Measurements from ENCODE around the gene XYLT1. TPM values are rescaled to one million over a fixed set of nuclear protein-coding genes. Genes with fewer than 3 reads are reported as not detected.

XYLT1 gene
- total RNA-seq, 2 donors from 2014 or later: 26.4 to 41.9 TPM

DNA sequence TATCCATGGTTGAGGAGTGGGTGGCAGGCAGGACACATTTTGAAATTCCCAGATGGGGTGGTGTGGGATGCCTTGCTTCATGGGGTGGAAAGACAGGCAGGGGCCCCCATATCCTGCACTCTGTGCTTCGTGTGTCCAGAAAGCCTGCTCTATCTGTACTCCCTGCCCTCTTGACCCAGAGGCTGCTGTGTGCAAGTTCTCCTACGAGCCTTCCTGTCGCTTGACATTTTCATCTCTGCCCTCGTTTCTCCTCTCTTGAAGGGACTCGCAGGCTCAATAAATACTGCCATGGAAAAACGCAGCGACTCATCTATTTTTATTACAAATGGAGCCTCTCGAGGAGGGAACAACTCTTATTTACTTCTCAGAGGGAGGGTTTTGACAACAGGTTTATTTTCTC lies 254.8 kb downstream of the XYLT1 start:
- no peaks in the 10 kb centered on the region for H3K27me3 Mint-ChIP-seq
- H3K36me3 Mint-ChIP-seq: peaks cover 7% of the 10 kb centered on the region
- H3K4me1 Mint-ChIP-seq (ENCODE audit: low read depth in 2 of 2): peaks cover 11 to 26% of the 10 kb centered on the region in 2 donors
- no peak overlapping the region for H3K4me3 Mint-ChIP-seq
- DNase-seq (ENCODE audit: low spot score) (no peak), ATAC-seq (no peak)
- no peaks in the 10 kb centered on the region for H3K9me3 Mint-ChIP-seq
- H3K27ac Mint-ChIP-seq: no peak overlapping the region

DNA sequence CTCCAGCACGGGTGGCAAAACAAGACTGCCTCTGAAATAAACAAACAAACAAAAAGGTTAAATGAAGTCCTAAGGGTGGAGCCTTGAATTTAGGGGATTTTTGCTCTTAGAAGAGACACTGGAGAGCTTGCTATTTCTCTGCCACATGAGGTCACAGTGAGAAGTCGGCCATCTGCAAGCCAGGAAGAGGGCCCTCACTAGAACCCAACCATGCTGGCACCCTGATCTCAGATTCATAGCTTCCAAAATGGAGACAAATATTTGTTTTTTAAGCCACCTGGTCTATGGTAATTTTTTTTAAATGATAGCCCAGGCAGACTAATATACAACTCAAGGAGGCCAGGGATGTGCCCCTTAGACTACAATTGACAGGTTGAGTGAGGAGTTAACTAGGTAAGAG lies 255.5 kb downstream of the XYLT1 start:
- ATAC-seq (no peak), DNase-seq (ENCODE audit: low spot score) (no peak)
- Mint-ChIP-seq H3K27ac (no peak overlapping the region), H3K27me3 (no peaks in the 10 kb centered on the region), H3K9me3 (no peaks in the 10 kb centered on the region), H3K36me3 (peaks cover 7% of the 10 kb centered on the region), H3K4me3 (no peak overlapping the region), H3K4me1 (ENCODE audit: low read depth in 2 of 2) (peaks cover 11 to 22% of the 10 kb centered on the region in 2 donors)

DNA sequence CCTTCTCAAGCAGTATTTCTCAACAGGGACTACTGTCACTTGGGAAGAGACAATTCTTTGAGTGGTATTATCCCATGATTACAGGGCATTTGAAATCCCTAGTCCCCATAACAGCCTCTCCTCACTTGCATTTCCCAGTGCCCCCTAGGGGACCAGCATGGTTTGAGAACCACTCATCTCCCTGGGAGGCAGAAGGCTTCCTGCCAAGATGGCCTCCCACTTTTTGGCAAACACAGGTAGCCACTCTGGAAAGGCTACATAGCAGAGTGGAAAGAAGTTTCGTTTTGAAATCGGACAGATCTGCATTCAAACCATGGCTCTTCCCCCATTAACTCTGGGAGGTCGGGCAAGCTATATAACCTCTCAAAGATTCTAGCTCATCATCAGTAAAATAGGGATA lies 256.8 kb downstream of the XYLT1 start:
- H3K4me1 Mint-ChIP-seq (ENCODE audit: low read depth in 2 of 2): peaks cover 11 to 26% of the 10 kb centered on the region in 2 donors
- H3K9me3 Mint-ChIP-seq: no peaks in the 10 kb centered on the region
- peaks cover 7% of the 10 kb centered on the region for H3K36me3 Mint-ChIP-seq
- H3K27ac Mint-ChIP-seq: peak overlapping the region in 1 of 2 donors; percentile 76
- DNase-seq (ENCODE audit: low spot score): no peak
- H3K27me3 Mint-ChIP-seq: no peaks in the 10 kb centered on the region
- H3K4me3 Mint-ChIP-seq: no peak overlapping the region
- ATAC-seq: no peak

DNA sequence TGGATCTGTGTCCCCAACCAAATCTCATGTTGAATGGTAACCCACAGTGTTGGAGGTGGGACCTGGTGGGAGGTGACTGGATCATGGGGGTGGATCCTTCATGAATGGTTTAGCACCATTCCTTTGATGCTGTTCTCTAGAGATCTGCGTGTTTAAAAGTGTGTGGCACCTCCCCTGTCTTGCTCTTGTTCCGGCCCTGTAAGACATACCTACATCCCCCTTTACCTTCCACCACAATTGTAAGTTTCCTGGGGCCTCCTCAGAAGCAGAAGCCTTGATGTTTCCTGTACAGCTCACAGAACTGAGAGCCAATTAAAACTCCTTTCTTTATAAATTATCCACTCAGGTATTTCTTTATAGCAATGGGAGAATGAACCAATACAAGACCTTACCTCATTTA lies 257.7 kb downstream of the XYLT1 start:
- DNase-seq (ENCODE audit: low spot score) (no peak), ATAC-seq (no peak)
- peaks cover 11 to 25% of the 10 kb centered on the region in 2 donors for H3K4me1 Mint-ChIP-seq (ENCODE audit: low read depth in 2 of 2)
- no peak overlapping the region for H3K4me3 Mint-ChIP-seq
- H3K27ac Mint-ChIP-seq: peak overlapping the region in 1 of 2 donors; percentile 76
- peaks cover 7% of the 10 kb centered on the region for H3K36me3 Mint-ChIP-seq
- no peaks in the 10 kb centered on the region for H3K27me3 Mint-ChIP-seq
- H3K9me3 Mint-ChIP-seq: no peaks in the 10 kb centered on the region

DNA sequence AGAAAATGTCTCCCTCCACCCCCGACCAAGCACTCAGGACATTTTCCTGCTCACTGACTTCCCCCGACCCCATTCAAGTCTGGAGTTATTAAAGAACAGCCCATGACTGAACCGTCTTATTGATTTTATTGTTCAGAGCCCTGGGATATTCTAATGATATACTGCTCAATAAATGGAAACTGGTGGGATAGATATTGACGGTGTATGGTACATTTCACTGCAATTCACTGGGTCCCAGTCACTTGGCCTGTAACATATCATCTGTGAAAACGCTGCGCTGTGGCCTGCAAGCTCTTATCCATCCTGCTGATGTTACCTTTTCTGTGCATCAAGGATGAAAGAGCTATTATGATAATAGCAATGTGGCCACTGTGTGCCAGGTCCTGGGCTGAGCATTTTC lies 258.2 kb downstream of the XYLT1 start:
- Mint-ChIP-seq H3K4me1 (ENCODE audit: low read depth in 2 of 2) (peaks cover 11 to 23% of the 10 kb centered on the region in 2 donors), H3K27ac (peak overlapping the region in 1 of 2 donors; percentile 76), H3K9me3 (no peaks in the 10 kb centered on the region), H3K4me3 (no peak overlapping the region), H3K27me3 (no peaks in the 10 kb centered on the region), H3K36me3 (peaks cover 7% of the 10 kb centered on the region)
- DNase-seq (ENCODE audit: low spot score) (no peak), ATAC-seq (no peak)

DNA sequence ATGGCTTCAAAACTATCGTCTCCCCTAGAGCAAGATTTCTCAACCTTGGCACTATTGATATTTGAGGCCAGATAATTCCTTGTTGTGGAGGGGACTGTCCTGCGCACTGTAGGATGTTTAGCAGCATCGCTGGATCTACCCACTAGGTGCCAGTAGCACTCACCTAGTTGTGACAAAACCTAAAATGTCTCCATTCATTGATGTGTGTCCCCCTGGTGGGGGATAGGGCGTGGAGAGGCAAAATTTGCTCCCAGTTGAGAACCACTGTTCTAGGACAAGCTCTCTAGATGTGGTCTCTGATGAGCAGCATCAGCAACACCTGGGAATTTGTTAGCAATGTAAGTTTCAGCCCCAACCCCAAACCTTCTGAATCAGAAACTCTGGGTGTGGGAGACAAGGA lies 259.0 kb downstream of the XYLT1 start:
- H3K4me3 Mint-ChIP-seq: no peak overlapping the region
- H3K36me3 Mint-ChIP-seq: peaks cover 7% of the 10 kb centered on the region
- peak; percentile 51 to 64 for ATAC-seq
- H3K27ac Mint-ChIP-seq: no peak overlapping the region
- no peaks in the 10 kb centered on the region for H3K27me3 Mint-ChIP-seq
- DNase-seq (ENCODE audit: low spot score): no peak
- no peaks in the 10 kb centered on the region for H3K9me3 Mint-ChIP-seq
- peaks cover 11 to 20% of the 10 kb centered on the region in 2 donors for H3K4me1 Mint-ChIP-seq (ENCODE audit: low read depth in 2 of 2)

DNA sequence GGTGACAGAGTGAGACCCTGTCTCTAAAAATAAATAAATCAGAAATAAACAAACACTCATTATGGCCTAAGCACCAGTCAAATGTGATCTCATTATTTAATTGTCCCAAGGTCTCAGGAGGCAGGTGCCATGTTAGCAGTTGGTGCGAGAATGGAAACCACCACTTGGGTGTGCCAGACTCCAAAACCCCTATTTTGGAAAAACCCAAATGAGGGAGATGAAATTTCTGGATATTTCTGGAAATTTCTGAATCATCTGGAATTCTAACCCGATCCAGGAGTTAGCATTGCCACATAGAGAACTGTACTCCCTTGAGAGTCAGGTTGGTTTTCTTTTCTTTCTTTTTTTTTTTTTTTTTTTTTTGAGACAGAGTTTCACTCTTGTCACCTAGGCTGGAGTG lies 264.0 kb downstream of the XYLT1 start:
- no peaks in the 10 kb centered on the region for H3K36me3 Mint-ChIP-seq
- ATAC-seq (no peak), DNase-seq (ENCODE audit: low spot score) (no peak)
- H3K27ac Mint-ChIP-seq: no peak overlapping the region
- no peak overlapping the region for H3K4me3 Mint-ChIP-seq
- peaks cover 8 to 21% of the 10 kb centered on the region in 2 donors for H3K4me1 Mint-ChIP-seq (ENCODE audit: low read depth in 2 of 2)
- no peaks in the 10 kb centered on the region for H3K27me3 Mint-ChIP-seq
- no peaks in the 10 kb centered on the region for H3K9me3 Mint-ChIP-seq

DNA sequence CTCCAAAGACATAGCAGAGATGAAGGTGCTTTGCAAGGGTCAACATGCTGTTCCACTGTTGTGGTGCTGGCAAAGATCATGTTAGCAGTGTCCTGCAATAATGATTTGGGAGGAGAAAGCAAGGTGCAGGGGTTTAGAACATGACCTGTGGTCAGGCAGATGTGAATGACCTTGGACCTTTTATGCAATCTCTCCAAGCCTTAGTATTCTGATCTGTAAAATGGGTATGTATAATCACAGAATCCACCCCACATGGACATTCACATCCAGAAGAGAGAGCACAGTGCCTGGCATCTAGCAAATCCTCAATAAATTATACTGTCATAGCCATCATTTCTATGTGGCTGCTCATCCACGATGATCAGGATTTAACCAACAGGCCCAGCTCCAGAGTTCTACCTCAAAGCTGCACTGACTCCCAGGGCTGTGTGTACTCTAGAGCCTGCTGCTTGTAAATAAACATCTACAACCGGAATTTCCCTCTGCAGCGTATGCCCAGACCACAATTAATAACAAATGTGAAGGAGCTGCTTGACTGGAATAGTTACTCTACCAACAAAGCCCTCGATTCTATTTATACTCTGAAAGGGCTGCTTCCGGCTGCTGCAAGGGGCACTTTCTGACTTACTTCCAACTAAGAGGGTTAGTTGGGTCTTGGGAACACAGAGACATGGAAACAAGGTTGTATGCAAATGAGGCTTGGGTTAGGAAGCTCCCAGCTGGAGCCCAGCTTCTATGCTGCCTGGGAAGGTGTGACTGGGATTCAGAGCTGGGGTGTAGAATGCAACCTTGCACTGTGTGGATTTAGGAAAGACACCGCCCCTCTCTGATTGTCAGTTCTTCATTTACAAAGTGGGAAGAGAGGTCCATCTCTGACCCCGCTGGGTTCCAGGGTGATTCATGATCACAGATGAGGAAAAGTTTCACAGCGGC lies 265.2 kb downstream of the XYLT1 start:
- H3K4me1 Mint-ChIP-seq (ENCODE audit: low read depth in 2 of 2): peaks cover 8 to 20% of the 10 kb centered on the region in 2 donors
- no peak overlapping the region for H3K4me3 Mint-ChIP-seq
- no peaks in the 10 kb centered on the region for H3K36me3 Mint-ChIP-seq
- peak overlapping the region in 1 of 2 donors; percentile 40 for H3K27ac Mint-ChIP-seq
- no peaks in the 10 kb centered on the region for H3K9me3 Mint-ChIP-seq
- H3K27me3 Mint-ChIP-seq: no peaks in the 10 kb centered on the region
- ATAC-seq (no peak), DNase-seq (ENCODE audit: low spot score) (no peak)

DNA sequence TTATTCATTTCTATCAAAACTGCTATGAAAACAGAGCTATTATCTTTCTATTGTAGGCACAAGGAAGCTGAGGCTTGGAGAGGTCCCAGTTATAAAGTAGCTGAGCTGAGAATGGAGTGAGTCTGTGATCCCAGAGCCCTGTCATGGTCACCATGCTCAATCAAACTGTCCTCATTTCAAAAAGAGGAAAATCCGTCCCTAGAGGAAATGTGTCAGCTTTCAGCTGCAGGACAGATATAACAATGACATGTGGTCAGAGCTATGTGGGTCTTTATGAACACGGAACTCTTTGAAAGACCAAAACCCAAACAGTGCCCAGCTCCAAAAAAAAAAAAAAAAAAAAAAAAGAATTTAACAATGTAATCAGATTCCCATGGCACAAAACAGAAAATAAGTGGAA lies 266.1 kb downstream of the XYLT1 start:
- Mint-ChIP-seq H3K4me3 (no peak overlapping the region), H3K4me1 (ENCODE audit: low read depth in 2 of 2) (peaks cover 8 to 20% of the 10 kb centered on the region in 2 donors), H3K27ac (no peak overlapping the region), H3K9me3 (no peaks in the 10 kb centered on the region), H3K27me3 (no peaks in the 10 kb centered on the region), H3K36me3 (no peaks in the 10 kb centered on the region)
- ATAC-seq (no peak), DNase-seq (ENCODE audit: low spot score) (no peak)

DNA sequence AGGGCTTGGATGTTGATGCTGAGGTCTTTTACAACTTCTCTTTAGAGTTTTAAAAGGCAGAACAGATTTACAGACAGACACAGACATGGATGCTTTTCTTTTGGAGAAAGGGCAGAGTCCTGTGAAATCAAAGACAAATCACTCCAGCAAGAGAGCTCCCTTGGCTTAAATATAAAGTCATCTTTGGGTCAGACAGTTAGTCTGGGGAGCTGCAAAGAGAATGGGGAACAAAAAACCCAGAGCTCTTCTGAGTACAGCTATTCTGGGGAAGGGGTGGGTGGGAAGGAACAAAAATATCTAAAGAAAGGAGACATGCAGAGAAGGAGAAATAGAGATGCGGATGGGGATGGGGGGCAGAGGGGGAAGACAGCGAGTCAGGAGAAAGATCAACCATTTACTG lies 266.6 kb downstream of the XYLT1 start:
- H3K4me3 Mint-ChIP-seq: no peak overlapping the region
- peaks cover 8 to 19% of the 10 kb centered on the region in 2 donors for H3K4me1 Mint-ChIP-seq (ENCODE audit: low read depth in 2 of 2)

DNA sequence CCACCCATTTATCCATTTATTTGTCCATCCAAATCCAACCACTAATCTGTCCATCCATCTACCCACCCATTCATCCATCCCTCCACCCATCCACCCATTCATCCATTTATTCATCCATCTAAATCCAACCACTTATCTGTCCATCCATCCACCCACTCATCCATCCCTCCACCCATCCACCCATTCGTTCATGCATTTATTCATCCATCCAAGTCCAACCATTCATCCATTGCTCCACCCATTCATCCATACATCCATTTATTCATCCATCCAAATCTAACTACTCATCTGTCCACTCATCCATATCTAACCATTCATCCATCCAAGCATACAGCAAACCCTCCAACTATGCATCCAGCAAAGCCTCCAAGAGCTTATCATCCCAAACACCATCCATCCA lies 267.3 kb downstream of the XYLT1 start:
- Mint-ChIP-seq H3K36me3 (no peaks in the 10 kb centered on the region), H3K9me3 (no peaks in the 10 kb centered on the region), H3K27ac (no peak overlapping the region), H3K27me3 (no peaks in the 10 kb centered on the region), H3K4me1 (ENCODE audit: low read depth in 2 of 2) (peaks cover 8 to 16% of the 10 kb centered on the region in 2 donors), H3K4me3 (no peak overlapping the region)
- no peak for DNase-seq (ENCODE audit: low spot score)
- no peak for ATAC-seq

More for the DNA sequence above, 266.6 kb downstream of the XYLT1 start:
- DNase-seq (ENCODE audit: low spot score) (no peak), ATAC-seq (no peak)
- no peaks in the 10 kb centered on the region for H3K36me3 Mint-ChIP-seq
- no peaks in the 10 kb centered on the region for H3K27me3 Mint-ChIP-seq
- no peak overlapping the region for H3K27ac Mint-ChIP-seq
- H3K9me3 Mint-ChIP-seq: no peaks in the 10 kb centered on the region

DNA sequence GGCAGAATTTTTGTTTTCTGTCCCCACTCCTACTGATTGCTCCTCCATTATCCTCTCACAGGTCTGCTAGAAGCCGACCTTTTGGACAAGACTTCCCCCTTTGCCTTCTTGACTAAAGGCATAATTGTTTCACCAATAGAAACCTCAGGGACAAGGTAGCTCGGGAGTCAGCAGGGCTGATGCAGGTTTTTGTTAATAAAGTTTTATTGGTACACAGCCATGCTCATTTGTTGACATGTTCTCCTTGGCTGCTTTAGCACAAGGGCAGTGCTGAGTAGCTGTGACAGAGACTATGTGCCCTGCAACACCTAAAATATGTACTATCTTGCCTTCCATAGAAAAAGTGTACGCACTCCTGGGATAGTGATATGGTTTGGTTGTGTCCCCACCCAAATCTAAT lies 271.6 kb downstream of the XYLT1 start:
- peaks cover 18 to 20% of the 10 kb centered on the region in 2 donors for H3K4me1 Mint-ChIP-seq (ENCODE audit: low read depth in 2 of 2)
- peaks cover 8% of the 10 kb centered on the region for H3K36me3 Mint-ChIP-seq
- H3K4me3 Mint-ChIP-seq: no peak overlapping the region
- no peak for DNase-seq (ENCODE audit: low spot score)
- no peaks in the 10 kb centered on the region for H3K9me3 Mint-ChIP-seq
- ATAC-seq: no peak
- no peak overlapping the region for H3K27ac Mint-ChIP-seq
- no peaks in the 10 kb centered on the region for H3K27me3 Mint-ChIP-seq

DNA sequence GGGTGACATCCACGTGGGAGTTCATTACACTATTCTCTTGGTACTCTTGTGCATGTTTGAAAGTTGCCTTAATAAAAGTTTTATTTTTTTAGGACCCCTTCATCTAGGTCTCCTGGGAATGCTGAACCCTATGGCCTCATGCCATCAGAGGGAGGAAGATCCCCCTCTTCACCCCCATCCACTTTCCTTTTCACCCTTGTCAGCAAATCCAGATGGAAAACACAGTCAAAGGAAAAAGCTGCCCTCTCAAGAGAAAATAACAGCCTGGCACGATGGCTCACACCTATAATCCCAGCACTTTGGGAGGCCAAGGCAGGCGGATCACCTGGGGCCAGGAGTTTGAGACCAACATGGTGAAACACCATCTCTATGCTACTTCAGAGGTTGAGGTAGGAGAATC lies 274.2 kb downstream of the XYLT1 start:
- ATAC-seq: no peak
- H3K27me3 Mint-ChIP-seq: no peaks in the 10 kb centered on the region
- H3K4me1 Mint-ChIP-seq (ENCODE audit: low read depth in 2 of 2): peaks cover 10 to 13% of the 10 kb centered on the region in 2 donors
- no peaks in the 10 kb centered on the region for H3K9me3 Mint-ChIP-seq
- no peak overlapping the region for H3K27ac Mint-ChIP-seq
- H3K36me3 Mint-ChIP-seq: peaks cover 8% of the 10 kb centered on the region
- no peak overlapping the region for H3K4me3 Mint-ChIP-seq
- DNase-seq (ENCODE audit: low spot score): no peak

DNA sequence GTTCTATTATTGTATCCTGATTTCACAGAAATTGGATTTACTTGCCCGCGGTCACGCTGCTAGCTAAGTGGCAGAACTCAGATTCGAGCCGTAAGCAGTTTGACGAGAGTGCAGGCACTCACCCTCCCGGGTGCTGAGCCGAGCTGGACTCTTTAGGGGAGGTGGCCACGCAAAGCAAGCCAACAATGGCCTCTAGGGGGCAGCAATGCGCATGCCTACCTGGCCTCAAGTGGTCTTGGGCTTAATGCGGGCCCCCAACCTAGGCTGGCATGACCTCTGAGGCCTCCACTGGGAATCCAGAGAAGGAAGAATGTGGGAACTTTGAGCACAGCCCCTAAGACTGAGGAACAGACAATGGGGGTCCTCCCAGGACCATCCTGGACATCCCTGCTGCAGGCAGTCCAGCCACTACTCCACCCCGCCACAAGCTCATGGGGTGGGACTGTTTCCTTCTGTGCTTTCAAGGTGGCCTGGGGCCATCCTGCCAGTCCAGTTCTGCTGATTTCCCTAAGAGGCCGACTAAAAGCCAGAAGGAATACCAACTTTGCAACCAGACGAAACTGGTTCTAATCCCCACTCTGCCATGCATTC lies 276.5 kb downstream of the XYLT1 start:
- peaks cover 8% of the 10 kb centered on the region for H3K36me3 Mint-ChIP-seq
- DNase-seq (ENCODE audit: low spot score) (peak; percentile 72), ATAC-seq (peak; percentile 66 to 79)
- H3K27ac Mint-ChIP-seq: no peak overlapping the region
- peaks cover 10 to 13% of the 10 kb centered on the region in 2 donors for H3K4me1 Mint-ChIP-seq (ENCODE audit: low read depth in 2 of 2)
- no peaks in the 10 kb centered on the region for H3K9me3 Mint-ChIP-seq
- no peaks in the 10 kb centered on the region for H3K27me3 Mint-ChIP-seq
- no peak overlapping the region for H3K4me3 Mint-ChIP-seq

Data from natural killer cell treated with Interleukin-12 subunit alpha and Interleukin-12 subunit beta and Interleukin-15 and Interleukin-18, amount 100 ng/mL, for 72 hours (primary cell).